Activated naive CD4-positive, alpha-beta T cell treated with anti-CD3 and anti-CD28 coated beads for 36 hours (primary cell): Measurements from ENCODE around the gene MAP1LC3B. TPM values are rescaled to one million over a fixed set of nuclear protein-coding genes. Genes with fewer than 3 reads are reported as not detected.

ENCODE experiments used
- CTCF ChIA-PET: fragments of 350-600 bp; sonication (Branson Sonifier 250); formaldehyde crosslinking; loops from one replicate; lab custom pipeline; 2021; ENCODE audit warnings: antibody characterized with exemption; lab: Charles Lee
- DNase-seq: peaks from one replicate; pipeline ENCODE4 v3.0.0-alpha.2; 2020
- H3K27ac Mint-ChIP-seq: one replicate; pipeline ENCODE4 v1.8.0; 2021; ENCODE audit warnings: mild to moderate bottlenecking, mixed read lengths
- H3K27me3 Mint-ChIP-seq: one replicate; pipeline ENCODE4 v1.8.0; 2021; ENCODE audit warnings: low read depth, mixed read lengths
- H3K36me3 Mint-ChIP-seq: one replicate; pipeline ENCODE4 v1.8.0; 2021; ENCODE audit warnings: low read depth, mixed read lengths
- H3K4me1 Mint-ChIP-seq: one replicate; pipeline ENCODE4 v1.8.0; 2021; ENCODE audit warnings: low read depth, mixed read lengths
- H3K4me3 Mint-ChIP-seq: one replicate; pipeline ENCODE4 v1.8.0; 2021; ENCODE audit warnings: mild to moderate bottlenecking, moderate library complexity, mixed read lengths
- H3K9me3 Mint-ChIP-seq: one replicate; pipeline ENCODE4 v1.8.0; 2021; ENCODE audit warnings: mixed read lengths
- intact Hi-C: fragments of 100-400 bp; cut with micrococcal nuclease; formaldehyde crosslinking; loops from one replicate; pipeline ENCODE4 v1.15.1; 2023
- total RNA-seq, 2 experiments: library from RNA; stranded (reverse); gene quantifications; one replicate each; pipeline ENCODE4 v1.2.3, GENCODE V29; 2021

MAP1LC3B gene
- total RNA-seq, result 10 to 100 TPM; 61.8 to 62.5 TPM

GRCh38 chr16:87391950-87392820, at the start of gene MAP1LC3B:
Gene MAP1LC3B, plus strand, starts transcription at chr16:87392336. Its CDS starts 92 bp downstream, at chr16:87392428.
- intact Hi-C loops, result loop anchor here (1.0 to 5.0 kb wide), 7 partner anchors 9 to 830 kb away; partner anchors contain the start of genes FBXO31 and ZCCHC14
- no peaks in the 10 kb centered on the region for H3K9me3 Mint-ChIP-seq
- H3K27me3 Mint-ChIP-seq, result no peaks in the 10 kb centered on the region
- DNase-seq, result peak; percentile 97
- peaks cover 7% of the 10 kb centered on the region for H3K36me3 Mint-ChIP-seq
- H3K4me3 Mint-ChIP-seq, result peak within 1 kb of the TSS; percentile 92
- H3K27ac Mint-ChIP-seq, result peak within 1 kb of the TSS; percentile 97
- CTCF ChIA-PET, result interaction anchor here (0.9 to 3.5 kb wide), 2 partner anchors 9 to 243 kb away, joined by 3 to 21 read pairs; partner anchors contain the start of gene FBXO31
- H3K4me1 Mint-ChIP-seq, result peaks cover 53% of the 10 kb centered on the region

GRCh38 chr16:87342504-87342903, 49.6 kb upstream of the MAP1LC3B start:
- Mint-ChIP-seq H3K36me3 (peaks cover 26% of the 10 kb centered on the region), H3K9me3 (no peaks in the 10 kb centered on the region), H3K27me3 (no peaks in the 10 kb centered on the region), H3K27ac (no peak overlapping the region), H3K4me1 (peaks cover 22% of the 10 kb centered on the region), H3K4me3 (no peak overlapping the region)
- intact Hi-C loops, result no loop called here
- CTCF ChIA-PET, result interaction anchor here (0.6 kb wide), 1 partner anchor 75 kb away, joined by 3 read pairs; no protein-coding TSS in a partner anchor
- DNase-seq, result no peak

GRCh38 chr16:87342978-87343752, 49.0 kb upstream of the MAP1LC3B start:
- Mint-ChIP-seq H3K9me3 (no peaks in the 10 kb centered on the region), H3K4me1 (peaks cover 19% of the 10 kb centered on the region), H3K27me3 (no peaks in the 10 kb centered on the region), H3K4me3 (no peak overlapping the region), H3K36me3 (peaks cover 24% of the 10 kb centered on the region), H3K27ac (peak overlapping the region; percentile 66)
- CTCF ChIA-PET, result no interaction called here
- intact Hi-C loops, result no loop called here
- DNase-seq, result no peak

- Mint-ChIP-seq H3K36me3 (peaks cover 24% of the 10 kb centered on the region), H3K9me3 (no peaks in the 10 kb centered on the region), H3K27me3 (no peaks in the 10 kb centered on the region), H3K27ac (peak overlapping the region; percentile 66), H3K4me1 (peaks cover 18% of the 10 kb centered on the region), H3K4me3 (no peak overlapping the region)
- CTCF ChIA-PET, result interaction anchor here (0.5 kb wide), 1 partner anchor 69 kb away, joined by 3 read pairs; no protein-coding TSS in a partner anchor
- no peak for DNase-seq
- intact Hi-C loops, result no loop called here
Measured at GRCh38 chr16:87343753-87344050, 48.4 kb upstream of the MAP1LC3B start.

GRCh38 chr16:87344165-87344930, 47.8 kb upstream of the MAP1LC3B start:
- Mint-ChIP-seq H3K27me3 (no peaks in the 10 kb centered on the region), H3K4me3 (peak overlapping the region; percentile 24), H3K27ac (peak overlapping the region; percentile 70), H3K9me3 (no peaks in the 10 kb centered on the region), H3K4me1 (peaks cover 13% of the 10 kb centered on the region), H3K36me3 (peaks cover 21% of the 10 kb centered on the region)
- intact Hi-C loops, result no loop called here
- CTCF ChIA-PET, result interaction anchor here (0.5 kb wide), 1 partner anchor 69 kb away, joined by 3 read pairs; no protein-coding TSS in a partner anchor
- no peak for DNase-seq

- H3K27ac Mint-ChIP-seq, result peak overlapping the region; percentile 92
- peak overlapping the region; percentile 60 for H3K4me3 Mint-ChIP-seq
- CTCF ChIA-PET, result no interaction called here
- no peaks in the 10 kb centered on the region for H3K27me3 Mint-ChIP-seq
- no peaks in the 10 kb centered on the region for H3K9me3 Mint-ChIP-seq
- H3K4me1 Mint-ChIP-seq, result peaks cover 13% of the 10 kb centered on the region
- DNase-seq, result peak; percentile 73
- intact Hi-C loops, result no loop called here
- H3K36me3 Mint-ChIP-seq, result peaks cover 21% of the 10 kb centered on the region
Measured at GRCh38 chr16:87344931-87345631, 47.1 kb upstream of the MAP1LC3B start.

GRCh38 chr16:87345726-87346424, 46.3 kb upstream of the MAP1LC3B start:
- CTCF ChIA-PET, result no interaction called here

GRCh38 chr16:87346517-87347060, 45.5 kb upstream of the MAP1LC3B start:
- intact Hi-C loops, result no loop called here
- DNase-seq, result no peak
- no peaks in the 10 kb centered on the region for H3K27me3 Mint-ChIP-seq
- peaks cover 13% of the 10 kb centered on the region for H3K4me1 Mint-ChIP-seq
- H3K27ac Mint-ChIP-seq, result no peak overlapping the region
- no peak overlapping the region for H3K4me3 Mint-ChIP-seq
- CTCF ChIA-PET, result no interaction called here
- no peaks in the 10 kb centered on the region for H3K9me3 Mint-ChIP-seq
- H3K36me3 Mint-ChIP-seq, result peaks cover 20% of the 10 kb centered on the region

More at GRCh38 chr16:87345726-87346424, 46.3 kb upstream of the MAP1LC3B start:
- H3K27me3 Mint-ChIP-seq, result no peaks in the 10 kb centered on the region
- H3K27ac Mint-ChIP-seq, result peak overlapping the region; percentile 92
- no peaks in the 10 kb centered on the region for H3K9me3 Mint-ChIP-seq
- intact Hi-C loops, result no loop called here
- H3K36me3 Mint-ChIP-seq, result peaks cover 20% of the 10 kb centered on the region
- H3K4me3 Mint-ChIP-seq, result peak overlapping the region; percentile 60
- no peak for DNase-seq
- H3K4me1 Mint-ChIP-seq, result peaks cover 13% of the 10 kb centered on the region

- H3K4me3 Mint-ChIP-seq, result no peak overlapping the region
- intact Hi-C loops, result no loop called here
- CTCF ChIA-PET, result no interaction called here
- H3K27ac Mint-ChIP-seq, result no peak overlapping the region
- H3K4me1 Mint-ChIP-seq, result peaks cover 13% of the 10 kb centered on the region
- H3K27me3 Mint-ChIP-seq, result no peaks in the 10 kb centered on the region
- H3K9me3 Mint-ChIP-seq, result no peaks in the 10 kb centered on the region
- DNase-seq, result no peak
- peaks cover 13% of the 10 kb centered on the region for H3K36me3 Mint-ChIP-seq
Measured at GRCh38 chr16:87347932-87348615, 44.1 kb upstream of the MAP1LC3B start.

- Mint-ChIP-seq H3K27ac (peak overlapping the region; percentile 59), H3K4me1 (peaks cover 13% of the 10 kb centered on the region), H3K4me3 (no peak overlapping the region), H3K9me3 (no peaks in the 10 kb centered on the region), H3K36me3 (peaks cover 12% of the 10 kb centered on the region), H3K27me3 (no peaks in the 10 kb centered on the region)
- CTCF ChIA-PET, result no interaction called here
- no peak for DNase-seq
- intact Hi-C loops, result no loop called here
Measured at GRCh38 chr16:87348616-87349157, 43.4 kb upstream of the MAP1LC3B start.
